Measurements from ENCODE around the gene HOXB13. TPM values are rescaled to one million over a fixed set of nuclear protein-coding genes. Genes with fewer than 3 reads are reported as not detected.

HOXB13 gene
- polyA plus RNA-seq, 1 of the 3 experiments (the other 2 are of a cell fraction), result not detected

GRCh38 chr17:48755356-48755755 is 26.8 kb upstream of the HOXB13 start:
- no peak for TF ChIP-seq JUND (IDR thresholded peaks at IDR 0.05)
- no peak for TF ChIP-seq IRF3 (IDR thresholded peaks at IDR 0.05; ENCODE audit: low read depth, low read length)
- TF ChIP-seq SMC3 (IDR thresholded peaks at IDR 0.05; ENCODE audit: low read depth, low read length), result no peak
- no peak for TF ChIP-seq CHD2 (IDR thresholded peaks at IDR 0.05; ENCODE audit: low read length, partially characterized antibody)
- no peak for TF ChIP-seq RXRA (IDR thresholded peaks at IDR 0.05; ENCODE audit: borderline replicate concordance, low read depth)
- no peak for TF ChIP-seq GATA2 (CRISPR knock-in tag; IDR thresholded peaks at IDR 0.05)
- TF ChIP-seq USF1 (IDR thresholded peaks at IDR 0.05; ENCODE audit: borderline replicate concordance, low read depth), result no peak
- no peak for TF ChIP-seq FOXJ3 (CRISPR knock-in tag; IDR thresholded peaks at IDR 0.05)
- no peak for TF ChIP-seq RCOR1 (IDR thresholded peaks at IDR 0.05; ENCODE audit: low read length)
- TF ChIP-seq SIN3A (IDR thresholded peaks at IDR 0.05; ENCODE audit: borderline replicate concordance, low read depth, low read length), result no peak
- no peak for TF ChIP-seq TEAD4 (IDR thresholded peaks at IDR 0.05; ENCODE audit: borderline replicate concordance, insufficient read depth)
- TF ChIP-seq TAF1 (IDR thresholded peaks at IDR 0.05; ENCODE audit: borderline replicate concordance, low read depth, low read length), result no peak
- no peak for TF ChIP-seq MEF2A (IDR thresholded peaks at IDR 0.05; ENCODE audit: borderline replicate concordance, low read depth)
- TF ChIP-seq NRF1 (IDR thresholded peaks at IDR 0.05; ENCODE audit: low read depth, low read length), result no peak
- TF ChIP-seq PBX3 (IDR thresholded peaks at IDR 0.05), result no peak
- TF ChIP-seq USF2 (IDR thresholded peaks at IDR 0.05; ENCODE audit: borderline replicate concordance, low read depth, low read length), result no peak
- no peak overlapping the region for H2AFZ ChIP-seq (ENCODE audit: low read depth)
- DNase-seq, result no peak
- WGBS (ENCODE audit: low lambda C conversion rate), result 23% methylated on average over 8 of the region's 8 CpGs
- no peaks in the 10 kb centered on the region for H3K9me3 ChIP-seq
- no peak overlapping the region for H3K9ac ChIP-seq
- no peaks in the 10 kb centered on the region for H3K79me2 ChIP-seq (ENCODE audit: insufficient read depth)
- CTCF ChIA-PET, result interaction anchor here (0.6 to 4.2 kb wide), 4 partner anchors 31 to 612 kb away, joined by 4 to 17 read pairs (median 8); no protein-coding TSS in a partner anchor
- POLR2A ChIA-PET, result no interaction called here
- H3K4me3 ChIP-seq (ENCODE audit: low read depth in 2 of 2, low read length in 1 of 2), result no peak overlapping the region
- no peak overlapping the region for H3K27ac ChIP-seq (ENCODE audit: low read depth in 2 of 2, low read length in 1 of 2)
- H4K20me1 ChIP-seq (ENCODE audit: insufficient read depth), result no peaks in the 10 kb centered on the region
- no peaks in the 10 kb centered on the region for H3K9me2 ChIP-seq
- H3K4me1 ChIP-seq (ENCODE audit: control insufficient read depth in 1 of 2, insufficient read depth in 2 of 2, low read depth in 1 of 2, low read length in 1 of 2), result no peaks in the 10 kb centered on the region
- peaks cover 98% of the 10 kb centered on the region for H3K27me3 ChIP-seq (ENCODE audit: insufficient read depth)
- H3F3A ChIP-seq (replicated peaks; ENCODE audit: insufficient read depth), result no peaks in the 10 kb centered on the region
- H3K4me2 ChIP-seq, result no peak overlapping the region
- no peaks in the 10 kb centered on the region for H3K36me3 ChIP-seq (replicated peaks in 1 of 2; ENCODE audit: control insufficient read depth in 1 of 2, insufficient read depth in 2 of 2, low read length in 1 of 2)

Measured in SK-N-SH (cell line).